Measurements from ENCODE around the gene CEBPE.
"Not testable (repeated sequence)": the region's sequence is repeated elsewhere in the genome, so short reads cannot be mapped to it uniquely, and the experiment has no call there.

CEBPE gene

GRCh38 chr14:23124337-23124954 lies 5.4 kb upstream of the CEBPE start:
- DNase-seq (ENCODE audit: low read depth, low spot score) = no peak

GRCh38 chr14:23123419-23123818 lies 4.4 kb upstream of the CEBPE start:
- no peak for DNase-seq (ENCODE audit: low read depth, low spot score)
- H3K27ac ChIP-seq = no peak overlapping the region

More at GRCh38 chr14:23124337-23124954, 5.4 kb upstream of the CEBPE start:
- H3K27ac ChIP-seq = no peak overlapping the region

GRCh38 chr14:23122086-23122485 lies 3.0 kb upstream of the CEBPE start:
- no peak for DNase-seq (ENCODE audit: low read depth, low spot score)

GRCh38 chr14:23121361-23121771 lies 2.3 kb upstream of the CEBPE start:
- DNase-seq (ENCODE audit: low read depth, low spot score) = no peak
- no peak overlapping the region for H3K27ac ChIP-seq

More at GRCh38 chr14:23122086-23122485, 3.0 kb upstream of the CEBPE start:
- H3K27ac ChIP-seq = no peak overlapping the region

GRCh38 chr14:23120541-23121251 lies 1.6 kb upstream of the CEBPE start:
- H3K27ac ChIP-seq = no peak overlapping the region
- DNase-seq (ENCODE audit: low read depth, low spot score) = peak; percentile 20

GRCh38 chr14:23119363-23120327 lies 590 bp upstream of the CEBPE start:
- no peak overlapping the region for H3K27ac ChIP-seq
- no peak for DNase-seq (ENCODE audit: low read depth, low spot score)

GRCh38 chr14:23117371-23118020 lies 1.6 kb downstream of the CEBPE start:
- no peak for DNase-seq (ENCODE audit: low read depth, low spot score)
- H3K27ac ChIP-seq = no peak overlapping the region

GRCh38 chr14:23115918-23116317 lies 3.1 kb downstream of the CEBPE start:
- H3K27ac ChIP-seq = no peak overlapping the region
- DNase-seq (ENCODE audit: low read depth, low spot score) = no peak

- H3K27ac ChIP-seq = peak overlapping the region; percentile 71
- DNase-seq (ENCODE audit: low read depth, low spot score) = peak; percentile 75
Observed at GRCh38 chr14:23115039-23115731, 3.9 kb downstream of the CEBPE start.

- DNase-seq (ENCODE audit: low read depth, low spot score) = no peak
- H3K27ac ChIP-seq = peak overlapping the region; percentile 71
Observed at GRCh38 chr14:23114669-23115038, 4.4 kb downstream of the CEBPE start.

GRCh38 chr14:23114120-23114458 lies 5.0 kb downstream of the CEBPE start:
- no peak for DNase-seq (ENCODE audit: low read depth, low spot score)
- H3K27ac ChIP-seq = no peak overlapping the region

- no peak overlapping the region for H3K27ac ChIP-seq
- DNase-seq (ENCODE audit: low read depth, low spot score) = no peak
Observed at GRCh38 chr14:23113431-23114119, 5.5 kb downstream of the CEBPE start.

- no peak overlapping the region for H3K27ac ChIP-seq
- no peak for DNase-seq (ENCODE audit: low read depth, low spot score)
Observed at GRCh38 chr14:23112359-23113178, 6.5 kb downstream of the CEBPE start.

- H3K27ac ChIP-seq = no peak overlapping the region
- DNase-seq (ENCODE audit: low read depth, low spot score) = no peak
Observed at GRCh38 chr14:23110579-23111365, 8.3 kb downstream of the CEBPE start.

- H3K27ac ChIP-seq = no peak overlapping the region
- DNase-seq (ENCODE audit: low read depth, low spot score) = no peak
Observed at GRCh38 chr14:23109769-23110168, 9.3 kb downstream of the CEBPE start.

GRCh38 chr14:23108169-23108568 lies 10.9 kb downstream of the CEBPE start:
- not testable (repeated sequence) for H3K27ac ChIP-seq; DNase-seq (ENCODE audit: low read depth, low spot score)

GRCh38 chr14:23107620-23108019 lies 11.4 kb downstream of the CEBPE start:
- H3K27ac ChIP-seq; DNase-seq (ENCODE audit: low read depth, low spot score): not testable (repeated sequence)

GRCh38 chr14:23106747-23107045 lies 12.4 kb downstream of the CEBPE start:
- DNase-seq (ENCODE audit: low read depth, low spot score) = no peak
- no peak overlapping the region for H3K27ac ChIP-seq
